Gastrocnemius medialis (tissue), 4 donors: ENCODE measurements around the gene AK5. TPM values are rescaled to one million over a fixed set of nuclear protein-coding genes. Genes with fewer than 3 reads are reported as not detected.

ENCODE experiments used
- ATAC-seq, 2 donors: fragments of 150-250 bp; one replicate each; pipeline ENCODE4 v1.9.1; 2016
- DNase-seq, 2 donors: peaks; one replicate each; pipeline ENCODE4 v3.0.0-alpha.2; 2019
- H3K27ac ChIP-seq, 4 donors: fragments of 200-600 bp; sonication (generic); 1 replicate in 1 of 4; 2 replicates in 3 of 4; pipeline ENCODE4 v1.5.1; 2016 to 2018; ENCODE audit warnings: mild to moderate bottlenecking in 2 of 4, moderate library complexity in 1 of 4
- H3K27me3 ChIP-seq, 3 donors: fragments of 200-600 bp; sonication (generic) in 2 of 3; 1 replicate in 1 of 3; 2 replicates in 2 of 3; pipeline versions ENCODE4 v1.5.1 to v1.6.0; 2016 to 2019; ENCODE audit warnings: mild to moderate bottlenecking in 1 of 3, moderate library complexity in 1 of 3
- H3K36me3 ChIP-seq, 2 donors: fragments of 200-600 bp; sonication (generic) in 1 of 2; one replicate each; pipeline ENCODE4 v1.5.1; 2017 to 2018
- H3K4me1 ChIP-seq, 2 donors: fragments of 200-600 bp; sonication (generic) in 1 of 2; one replicate each; pipeline ENCODE4 v1.5.1; 2016 to 2017; ENCODE audit warnings: mild to moderate bottlenecking in 2 of 2
- H3K4me3 ChIP-seq, 4 donors: fragments of 200-600 bp; sonication (generic) in 3 of 4; 1 replicate in 1 of 4; 2 replicates in 3 of 4; pipeline ENCODE4 v1.5.1; 2016 to 2019; ENCODE audit warnings: mild to moderate bottlenecking in 2 of 4
- H3K9me3 ChIP-seq, 3 donors: fragments of 200-600 bp; sonication (generic) in 2 of 3; 1 replicate in 1 of 3; 2 replicates in 2 of 3; pipeline ENCODE4 v1.5.1; 2016 to 2019
- POLR2A ChIP-seq, 2 donors: fragments of 450-650 bp; IDR thresholded peaks; one replicate each; pipeline ENCODE4 v1.6.1; 2017; ENCODE audit warnings: antibody characterized with exemption in 2 of 2, mild to moderate bottlenecking in 2 of 2, moderate library complexity in 2 of 2
- in situ Hi-C, 4 donors: fragments of 200-750 bp; cut with MboI; loops; one replicate each; pipeline versions ENCODE4 v1.15.0 to v1.8.0; 2017; ENCODE audit warnings: low sequenced_read_pairs in 4 of 4
- intact Hi-C: fragments of 100-400 bp; cut with DNase I; formaldehyde crosslinking; loops from one replicate; pipeline ENCODE4 v1.15.1; 2023; ENCODE audit warnings: low total_unique reads
- total RNA-seq, 4 donors: library from RNA; depleted of rRNA; stranded (reverse); fragments of >200 nt; gene quantifications; one replicate each; pipeline versions ENCODE4 v1.1.0 to v1.2.3, GENCODE V29; 2016
- TF ChIP-seq, protein P1 (sequence below), 5 experiments: fragments of 450-650 bp in 3 of 5; fragments of 200-600 bp in 2 of 5; sonication (generic) in 2 of 5; IDR thresholded peaks in 4 of 5; conservative IDR thresholded peaks in 1 of 5; 1 replicate in 4 of 5; 2 replicates in 1 of 5; pipeline ENCODE4 v1.5.1; 2016 to 2019; ENCODE audit warnings: antibody characterized with exemption in 5 of 5, mild to moderate bottlenecking in 3 of 5, moderate library complexity in 3 of 5

Gene AK5
- total RNA-seq, 4 donors from 2014 or later: 0.07 to 1.8 TPM; not detected in 2

DNA sequence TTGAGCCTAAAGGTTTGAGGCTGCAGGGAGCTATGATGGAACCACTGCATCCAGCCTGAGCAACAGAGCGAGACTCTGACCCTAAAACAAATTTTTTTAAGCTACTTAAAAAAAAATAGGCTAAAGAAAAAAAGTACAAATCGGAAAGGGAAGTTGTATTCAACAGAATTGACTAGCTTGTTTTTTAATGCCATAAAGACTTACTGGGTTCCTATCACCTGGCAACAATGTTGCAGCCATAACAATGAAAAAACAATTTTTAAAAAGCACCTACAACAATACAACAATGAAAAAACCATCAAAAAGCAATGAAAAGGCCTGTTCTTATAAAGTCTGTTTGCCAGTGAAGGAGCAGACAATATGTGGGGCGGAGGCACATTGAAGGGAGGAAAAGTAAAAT lies 42.5 kb upstream of the AK5 start:
- Histone ChIP-seq H3K27me3 (no peaks in the 10 kb centered on the region), H3K4me3 (no peak overlapping the region), H3K36me3 (no peaks in the 10 kb centered on the region), H3K9me3 (no peaks in the 10 kb centered on the region), H3K4me1 (no peaks in the 10 kb centered on the region), H3K27ac (no peak overlapping the region)
- intact Hi-C loops (no loop called here), in situ Hi-C loops (no loop called here)
- ATAC-seq (no peak), DNase-seq (no peak)
- no peak for TF ChIP-seq POLR2A (IDR thresholded peaks at IDR 0.05)
- TF ChIP-seq, protein P1, sequence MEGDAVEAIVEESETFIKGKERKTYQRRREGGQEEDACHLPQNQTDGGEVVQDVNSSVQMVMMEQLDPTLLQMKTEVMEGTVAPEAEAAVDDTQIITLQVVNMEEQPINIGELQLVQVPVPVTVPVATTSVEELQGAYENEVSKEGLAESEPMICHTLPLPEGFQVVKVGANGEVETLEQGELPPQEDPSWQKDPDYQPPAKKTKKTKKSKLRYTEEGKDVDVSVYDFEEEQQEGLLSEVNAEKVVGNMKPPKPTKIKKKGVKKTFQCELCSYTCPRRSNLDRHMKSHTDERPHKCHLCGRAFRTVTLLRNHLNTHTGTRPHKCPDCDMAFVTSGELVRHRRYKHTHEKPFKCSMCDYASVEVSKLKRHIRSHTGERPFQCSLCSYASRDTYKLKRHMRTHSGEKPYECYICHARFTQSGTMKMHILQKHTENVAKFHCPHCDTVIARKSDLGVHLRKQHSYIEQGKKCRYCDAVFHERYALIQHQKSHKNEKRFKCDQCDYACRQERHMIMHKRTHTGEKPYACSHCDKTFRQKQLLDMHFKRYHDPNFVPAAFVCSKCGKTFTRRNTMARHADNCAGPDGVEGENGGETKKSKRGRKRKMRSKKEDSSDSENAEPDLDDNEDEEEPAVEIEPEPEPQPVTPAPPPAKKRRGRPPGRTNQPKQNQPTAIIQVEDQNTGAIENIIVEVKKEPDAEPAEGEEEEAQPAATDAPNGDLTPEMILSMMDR (IDR thresholded peaks at IDR 0.05 in 4 of 5, conservative IDR thresholded peaks at IDR 0.05 in 1 of 5): no peak

DNA sequence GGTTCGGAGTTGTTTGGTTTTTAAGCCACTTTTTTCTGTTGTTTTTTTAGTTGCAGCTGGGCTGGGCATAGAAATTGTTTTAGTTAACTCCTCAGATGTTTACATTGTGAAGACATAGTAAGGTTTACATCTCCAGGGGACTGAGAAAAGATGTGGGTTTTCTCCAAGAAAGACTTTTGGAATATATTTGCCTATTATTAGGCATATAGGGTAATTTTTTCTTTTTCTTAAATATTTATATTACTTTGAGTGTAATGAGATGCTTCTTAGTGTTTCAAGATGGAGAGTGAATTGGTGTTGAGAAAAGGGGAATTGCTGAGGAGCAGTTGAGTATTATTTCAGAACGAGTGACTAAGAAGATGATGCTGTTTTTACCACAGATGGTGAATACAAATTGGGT lies 36.0 kb upstream of the AK5 start:
- no peak for TF ChIP-seq POLR2A (IDR thresholded peaks at IDR 0.05)
- TF ChIP-seq, protein P1 (IDR thresholded peaks at IDR 0.05 in 4 of 5, conservative IDR thresholded peaks at IDR 0.05 in 1 of 5): no peak
- intact Hi-C loops (no loop called here), in situ Hi-C loops (no loop called here)
- Histone ChIP-seq H3K4me1 (no peaks in the 10 kb centered on the region), H3K4me3 (no peak overlapping the region), H3K36me3 (no peaks in the 10 kb centered on the region), H3K27me3 (no peaks in the 10 kb centered on the region), H3K27ac (no peak overlapping the region), H3K9me3 (no peaks in the 10 kb centered on the region)
- no peak for DNase-seq
- no peak for ATAC-seq

DNA sequence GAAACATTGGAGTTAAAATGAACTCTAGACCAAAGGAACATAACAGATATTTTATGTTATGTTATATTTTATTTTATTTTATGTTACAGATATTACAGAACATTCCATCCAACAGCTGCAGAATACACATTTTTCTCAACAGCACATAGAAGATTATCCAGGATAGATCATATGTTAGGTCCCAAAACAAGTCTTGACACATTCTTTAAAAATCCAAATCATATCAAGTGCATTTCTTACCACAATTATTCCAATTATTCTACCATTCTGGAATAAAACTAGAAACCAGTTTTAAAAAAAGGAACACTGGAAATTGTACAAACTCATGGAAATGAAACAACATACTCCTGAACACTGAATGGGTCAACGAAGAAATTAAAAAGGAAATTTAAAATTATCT lies 31.7 kb upstream of the AK5 start:
- ATAC-seq: no peak
- H3K9me3 ChIP-seq: peaks cover 0 to 3% (median 0%) of the 10 kb centered on the region in 3 donors
- intact Hi-C loops: no loop called here

DNA sequence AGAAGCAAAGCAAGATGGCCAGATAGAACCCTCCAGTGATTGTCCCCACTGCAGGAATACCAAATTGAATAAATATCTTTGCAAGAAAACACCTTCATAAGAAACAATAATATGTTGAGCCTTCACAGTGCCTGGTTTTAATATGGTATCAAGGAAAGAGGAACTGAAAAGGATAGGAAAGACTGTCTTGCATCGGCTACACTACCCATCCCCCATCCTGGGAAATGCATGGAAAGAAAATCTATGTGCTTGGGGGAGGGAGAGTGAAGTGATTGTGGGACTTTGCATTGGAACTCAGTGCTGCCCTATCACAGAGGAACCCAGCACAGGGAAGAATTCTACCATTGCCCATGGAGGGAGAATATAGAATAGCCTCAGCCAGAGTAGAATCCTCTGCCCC lies 28.6 kb upstream of the AK5 start:
- Histone ChIP-seq H3K27me3 (no peaks in the 10 kb centered on the region), H3K4me1 (no peaks in the 10 kb centered on the region), H3K9me3 (peaks cover 0 to 3% (median 0%) of the 10 kb centered on the region in 3 donors), H3K4me3 (no peak overlapping the region), H3K27ac (no peak overlapping the region), H3K36me3 (no peaks in the 10 kb centered on the region)
- in situ Hi-C loops: no loop called here
- DNase-seq (no peak), ATAC-seq (no peak)
- TF ChIP-seq, protein P1 (IDR thresholded peaks at IDR 0.05 in 4 of 5, conservative IDR thresholded peaks at IDR 0.05 in 1 of 5): no peak
- TF ChIP-seq POLR2A (IDR thresholded peaks at IDR 0.05): no peak
- intact Hi-C loops: no loop called here

More for the DNA sequence above, 31.7 kb upstream of the AK5 start:
- H3K4me3 ChIP-seq: peak overlapping the region in 1 of 4 donors; percentile 14
- no peak for DNase-seq
- no peak for TF ChIP-seq POLR2A (IDR thresholded peaks at IDR 0.05)
- TF ChIP-seq, protein P1 (IDR thresholded peaks at IDR 0.05 in 4 of 5, conservative IDR thresholded peaks at IDR 0.05 in 1 of 5): no peak
- H3K27me3 ChIP-seq: no peaks in the 10 kb centered on the region
- in situ Hi-C loops: no loop called here
- no peak overlapping the region for H3K27ac ChIP-seq
- no peaks in the 10 kb centered on the region for H3K4me1 ChIP-seq
- no peaks in the 10 kb centered on the region for H3K36me3 ChIP-seq

DNA sequence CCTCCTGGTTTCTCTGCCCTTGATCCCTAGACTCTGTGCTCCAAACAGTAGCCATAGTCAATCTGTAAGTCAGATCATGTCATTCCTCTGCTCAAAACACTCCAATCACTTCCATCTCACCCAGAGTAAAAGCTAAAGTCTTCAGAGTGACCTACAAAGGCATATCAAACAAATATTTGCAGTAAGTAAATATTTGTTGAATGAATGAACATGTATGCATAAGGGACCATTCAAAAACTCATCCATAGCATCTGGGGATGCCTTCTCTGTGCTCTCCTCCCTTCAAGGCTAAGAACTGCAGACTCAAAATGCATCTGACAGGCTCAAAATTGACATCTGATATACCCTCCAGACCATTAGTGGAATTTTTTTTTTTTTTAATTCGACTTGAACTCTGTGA lies 18.1 kb upstream of the AK5 start:
- Histone ChIP-seq H3K4me3 (no peak overlapping the region), H3K36me3 (no peaks in the 10 kb centered on the region), H3K27me3 (no peaks in the 10 kb centered on the region), H3K27ac (no peak overlapping the region), H3K9me3 (no peaks in the 10 kb centered on the region), H3K4me1 (no peaks in the 10 kb centered on the region)
- intact Hi-C loops: no loop called here
- no peak for DNase-seq
- ATAC-seq: no peak
- TF ChIP-seq POLR2A (IDR thresholded peaks at IDR 0.05): no peak
- TF ChIP-seq, protein P1 (IDR thresholded peaks at IDR 0.05 in 4 of 5, conservative IDR thresholded peaks at IDR 0.05 in 1 of 5): no peak
- in situ Hi-C loops: no loop called here
